Myocyte (in vitro differentiated cells): ENCODE data around the gene RNF121. TPM values are rescaled to one million over a fixed set of nuclear protein-coding genes. Genes with fewer than 3 reads are reported as not detected.

ENCODE experiments used
- DNase-seq: peaks from one replicate; pipeline ENCODE4 v3.0.0-alpha.2; 2012; ENCODE audit warnings: low read depth
- total RNA-seq: library from RNA; depleted of rRNA; stranded (reverse); fragments of >200 nt; gene quantifications from 2 replicates; pipeline ENCODE4 v1.2.3, GENCODE V29; 2014

Gene RNF121
- total RNA-seq, 1 donor from 2014 or later: 45.3 TPM

DNA sequence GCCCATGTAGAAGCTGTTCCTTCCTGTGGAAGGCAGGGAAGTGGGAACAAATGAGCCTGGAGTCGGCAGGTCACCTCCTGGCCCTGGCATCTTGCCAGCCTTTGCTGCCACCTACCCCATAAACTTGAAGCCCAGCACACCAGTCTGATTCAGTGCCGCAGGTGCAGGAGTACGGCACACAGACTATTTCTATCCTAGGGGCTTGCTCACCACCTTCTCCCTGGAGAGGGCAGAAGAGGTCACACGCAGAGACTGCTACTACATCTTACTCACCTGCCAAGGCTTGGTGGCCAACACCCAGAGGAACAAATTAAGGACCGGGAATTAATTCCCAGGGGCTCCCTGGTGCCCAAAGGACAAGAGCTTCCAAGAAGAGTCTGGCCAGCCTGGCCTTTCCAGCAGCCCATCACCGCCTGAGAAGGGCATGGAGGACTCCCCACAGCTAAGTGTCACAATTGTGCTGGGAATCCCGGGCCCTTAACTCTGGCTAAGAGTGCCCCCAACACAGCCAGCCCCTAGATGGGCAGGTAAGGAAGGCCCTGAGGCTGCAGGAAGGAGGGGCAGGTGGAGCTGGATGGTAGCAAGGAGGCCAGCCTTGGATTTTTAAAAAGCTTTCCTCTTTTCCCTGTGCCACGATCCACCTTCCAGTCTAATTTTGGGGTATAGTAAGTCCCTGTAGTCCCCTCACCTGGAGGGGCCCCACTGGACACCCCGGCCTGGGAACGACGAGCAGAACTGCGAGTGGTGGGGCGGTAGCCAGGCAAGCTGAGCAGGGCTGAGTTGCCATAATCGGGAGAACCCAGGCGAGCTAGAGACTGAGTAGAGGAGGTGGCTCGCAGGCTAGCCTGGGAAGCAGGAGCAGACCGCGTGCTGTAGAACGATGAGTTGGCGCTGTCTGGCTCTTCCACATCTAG lies 76.8 kb downstream of the RNF121 start:
- no peak for DNase-seq

GRCh38 chr11:72006309-72007088 lies 77.7 kb downstream of the RNF121 start:
- no peak for DNase-seq

DNA sequence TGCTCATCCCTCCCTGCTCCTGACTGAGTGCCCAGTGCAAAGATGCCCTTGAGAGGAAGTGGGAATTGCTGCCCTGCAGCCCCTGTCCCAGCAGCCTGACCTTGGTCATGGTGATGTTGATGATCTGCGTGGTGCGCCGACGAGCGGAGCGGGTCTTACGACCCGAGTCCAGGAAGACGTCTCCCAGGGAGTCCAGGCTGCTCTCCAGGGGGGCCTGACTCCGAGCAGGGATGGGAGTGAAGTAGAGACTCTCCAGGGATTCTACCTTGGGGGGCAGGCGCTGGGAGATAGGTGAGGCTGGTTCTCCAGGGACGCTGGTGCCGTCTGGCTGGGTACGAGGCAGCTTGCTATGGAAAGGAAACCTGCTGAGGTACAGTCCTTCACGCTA lies 78.2 kb downstream of the RNF121 start:
- DNase-seq: no peak

GRCh38 chr11:72007587-72007986 lies 78.7 kb downstream of the RNF121 start:
- no peak for DNase-seq

DNA sequence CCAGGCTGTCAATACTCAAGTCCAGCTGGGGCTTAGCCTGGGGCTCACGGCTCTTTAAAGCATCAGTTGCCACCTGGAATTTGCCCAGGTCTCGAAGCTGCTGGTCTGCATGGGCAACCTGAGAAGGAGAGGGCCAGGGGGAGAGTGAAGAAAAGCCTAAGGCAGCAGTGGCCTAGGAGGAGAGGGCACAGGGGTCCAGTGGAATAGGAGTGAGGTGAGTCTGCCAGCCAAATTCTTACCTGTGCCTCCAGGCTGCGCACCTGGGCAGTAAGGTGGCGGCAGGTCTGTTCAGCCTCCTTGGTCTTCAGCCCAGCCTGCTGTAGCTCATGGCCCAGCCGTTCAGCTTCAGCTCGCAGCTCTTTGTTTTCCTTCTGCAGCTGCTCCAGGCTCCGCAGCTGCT lies 79.9 kb downstream of the RNF121 start:
- peak; percentile 50 for DNase-seq

DNA sequence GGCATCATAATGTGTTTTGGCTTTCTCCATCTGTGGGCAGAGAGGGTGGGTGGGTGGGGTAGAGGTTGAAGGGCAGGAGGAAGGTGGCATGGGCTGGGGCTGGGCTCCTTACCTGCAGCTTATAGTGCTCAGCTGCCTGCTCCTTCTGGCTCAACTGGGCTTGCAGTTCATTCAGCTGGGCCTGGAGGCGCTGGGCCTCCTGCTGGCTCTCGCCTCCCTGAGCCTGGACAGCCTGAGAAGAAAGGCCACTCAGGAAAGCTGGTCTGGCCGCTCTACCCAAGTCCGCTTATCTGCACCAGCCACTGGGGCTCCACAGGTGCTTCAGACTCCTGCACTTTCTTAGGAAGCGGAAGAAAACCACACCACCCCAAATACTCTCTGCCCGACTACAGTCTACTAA lies 80.3 kb downstream of the RNF121 start:
- no peak for DNase-seq

- no peak for DNase-seq
Observed at GRCh38 chr11:72010529-72011233, 81.8 kb downstream of the RNF121 start.

DNA sequence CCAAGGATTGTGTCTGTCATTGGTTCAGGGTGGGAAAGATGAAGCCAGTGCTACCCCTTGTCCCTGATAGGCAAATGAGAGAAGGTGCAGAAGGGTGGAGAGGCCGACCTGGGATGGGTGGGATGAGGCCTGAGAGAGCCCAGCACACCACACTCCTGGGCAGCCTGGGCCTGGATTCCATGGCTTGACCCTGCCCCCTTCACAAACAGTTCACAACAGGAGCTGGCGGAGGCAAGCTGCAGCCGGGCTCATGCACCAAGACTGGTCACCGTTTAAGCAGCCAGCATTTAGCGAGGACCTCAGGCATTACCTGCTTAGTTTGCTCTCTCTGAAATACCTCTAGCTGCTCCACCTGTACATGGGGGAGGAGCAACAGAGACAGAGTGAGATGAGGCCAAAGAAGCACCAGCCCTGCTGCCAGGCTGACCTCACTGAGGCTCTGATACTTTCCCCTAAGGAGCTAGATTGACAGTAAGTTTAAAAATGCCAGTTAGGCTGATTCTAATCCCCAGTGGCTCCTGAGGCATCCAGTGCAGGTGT lies 83.3 kb downstream of the RNF121 start:
- DNase-seq: no peak

GRCh38 chr11:72012897-72013721 lies 84.3 kb downstream of the RNF121 start:
- peak; percentile 90 for DNase-seq

DNA sequence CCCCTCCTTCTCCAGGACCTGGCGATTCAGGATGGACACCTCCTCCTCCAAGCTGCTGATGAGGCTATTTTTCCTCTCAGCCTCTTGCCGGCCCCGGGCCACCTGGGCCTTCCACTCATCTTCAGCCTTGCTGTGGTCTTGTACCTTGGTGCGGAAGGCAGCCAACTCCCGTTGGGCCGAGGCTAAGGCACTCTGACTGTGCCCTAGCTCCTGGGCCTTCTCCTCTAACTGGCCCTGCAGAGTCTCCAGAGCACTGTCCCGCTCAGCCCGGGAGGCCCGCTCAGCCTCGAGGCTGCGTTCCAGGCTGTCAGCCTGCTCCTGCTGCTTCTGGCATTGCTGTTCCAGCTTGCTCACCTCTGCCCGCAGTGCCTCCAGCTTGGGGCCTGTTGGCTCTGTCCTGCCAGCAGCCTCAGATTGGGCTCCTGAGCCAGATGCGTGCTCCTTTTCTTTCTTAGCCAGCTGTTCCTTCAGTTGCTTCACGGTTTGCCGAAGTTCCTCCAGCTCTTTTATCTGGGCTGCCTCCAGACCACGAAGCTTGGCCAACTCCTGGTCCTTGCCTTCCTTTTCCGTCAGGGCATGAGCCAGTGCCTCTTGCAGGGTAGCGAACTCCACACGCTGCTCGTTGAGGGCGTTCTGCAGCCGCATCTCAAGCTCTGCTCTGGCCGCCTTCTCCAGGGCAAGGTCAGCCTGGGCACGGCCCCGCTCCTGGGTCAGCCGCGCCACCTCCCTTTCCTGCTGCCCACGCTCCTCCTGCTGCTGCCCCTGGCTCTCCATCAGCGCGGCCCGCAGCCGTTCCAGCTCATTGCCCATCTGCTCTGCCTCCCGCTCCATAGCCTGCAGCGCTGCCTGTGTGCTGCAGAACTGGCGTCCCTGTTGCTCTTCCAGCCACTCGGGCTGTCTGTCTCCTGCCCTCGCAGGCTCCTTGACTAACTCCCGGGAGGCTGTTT lies 85.2 kb downstream of the RNF121 start:
- peak; percentile 51 for DNase-seq

- DNase-seq: no peak
Observed at GRCh38 chr11:72014761-72015320, 86.0 kb downstream of the RNF121 start.

GRCh38 chr11:72015511-72016061 lies 86.7 kb downstream of the RNF121 start:
- no peak for DNase-seq

- DNase-seq: no peak
Observed at GRCh38 chr11:72018171-72018570, 89.3 kb downstream of the RNF121 start.

DNA sequence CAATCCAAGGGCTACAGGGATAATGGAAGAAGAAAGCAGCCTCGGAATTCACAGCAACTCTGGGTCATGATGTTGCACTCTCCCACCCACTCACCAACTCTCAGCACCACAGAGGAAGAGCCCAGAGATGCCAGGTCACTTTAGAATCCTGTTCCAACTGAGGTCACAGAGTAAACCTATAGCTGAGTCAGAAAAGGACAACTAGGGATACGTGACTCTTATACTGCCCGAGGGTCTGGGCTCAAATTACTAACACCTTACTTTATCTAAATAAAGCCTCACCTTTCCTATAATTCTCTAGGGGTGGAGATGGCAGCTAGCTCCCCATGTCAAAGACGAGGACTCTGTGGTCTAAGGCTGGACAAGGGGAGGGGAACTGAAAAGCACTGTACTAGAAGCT lies 94.5 kb downstream of the RNF121 start:
- DNase-seq: no peak

GRCh38 chr11:72024069-72024754 lies 95.4 kb downstream of the RNF121 start:
- DNase-seq: no peak

DNA sequence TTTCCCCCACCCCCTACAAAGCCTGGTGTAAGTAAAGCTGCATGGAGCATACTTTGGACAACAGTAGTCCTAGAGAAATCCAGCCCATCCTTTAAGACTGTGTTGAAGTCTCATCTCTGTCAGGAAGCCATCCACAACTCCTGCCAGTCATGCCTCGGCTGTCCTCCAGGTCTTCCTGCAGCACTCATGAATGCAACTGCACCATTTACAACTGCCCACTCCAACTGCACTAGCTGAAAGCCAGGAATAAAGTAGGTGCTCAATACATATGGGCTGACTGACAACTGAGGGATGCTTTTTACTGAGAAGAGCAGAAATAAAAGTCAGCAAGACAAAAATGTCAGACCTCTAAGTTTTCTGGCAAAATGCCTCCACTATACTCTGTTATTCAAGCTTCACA lies 97.2 kb downstream of the RNF121 start:
- DNase-seq: no peak

- no peak for DNase-seq
Observed at GRCh38 chr11:72030472-72031045, 101.7 kb downstream of the RNF121 start.

DNA sequence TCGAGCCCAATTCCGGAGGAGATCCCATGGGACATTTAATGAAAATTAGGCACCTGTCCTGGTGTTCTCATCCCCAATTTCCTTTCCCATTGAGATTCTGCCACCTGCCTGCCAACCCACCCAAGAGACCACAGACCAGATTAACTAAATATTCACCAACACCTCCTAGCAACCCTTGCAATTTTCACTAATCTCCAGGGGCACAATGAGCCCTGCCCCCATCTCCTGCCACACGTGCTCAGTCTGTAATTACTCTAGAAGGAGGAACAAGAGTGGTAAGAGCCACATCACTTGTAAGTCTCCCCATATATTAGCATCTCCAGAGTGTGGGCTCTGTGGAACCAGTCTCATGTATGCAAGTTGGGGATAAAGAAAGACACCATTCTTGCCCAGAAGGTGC lies 107.8 kb downstream of the RNF121 start:
- no peak for DNase-seq
